GM12801 (cell line): ENCODE results near the gene KLHL2.

Source experiments
- CTCF ChIP-seq: IDR thresholded peaks from one replicate; pipeline ENCODE4 v1.5.1; 2011; ENCODE audit warnings: control low read depth; ENCODE audit not compliant: insufficient read length; ENCODE audit errors: extremely low read depth

The KLHL2 gene

GRCh38 chr4:165177725-165178666 is 29.4 kb upstream of the KLHL2 start:
- TF ChIP-seq CTCF: no peak

- TF ChIP-seq CTCF: no peak
Measured at GRCh38 chr4:165184220-165184619, 23.1 kb upstream of the KLHL2 start.

- TF ChIP-seq CTCF: no peak
Measured at GRCh38 chr4:165185448-165185847, 21.9 kb upstream of the KLHL2 start.

GRCh38 chr4:165190591-165191347 is 16.6 kb upstream of the KLHL2 start:
- TF ChIP-seq CTCF: no peak

- no peak for TF ChIP-seq CTCF
Measured at GRCh38 chr4:165191348-165191656, 16.1 kb upstream of the KLHL2 start.

- no peak for TF ChIP-seq CTCF
Measured at GRCh38 chr4:165191814-165192499, 15.4 kb upstream of the KLHL2 start.

- TF ChIP-seq CTCF: no peak
Measured at GRCh38 chr4:165192500-165192898, 14.9 kb upstream of the KLHL2 start.
